Stimulated activated CD4-positive, alpha-beta T cell treated with anti-CD3 and anti-CD28 coated beads, Interleukin-1b, Interleukin-23, amount 100 ng/mL, for 24 hours (primary cell): ENCODE results near the gene NSUN4.
"Not testable (repeated sequence)": the region's sequence is repeated elsewhere in the genome, so short reads cannot be mapped to it uniquely, and the experiment has no call there.

Experiments used
- DNase-seq, 4 experiments: peaks; one replicate each; pipeline ENCODE4 v3.0.0-alpha.2; 2020; ENCODE audit warnings: low read depth in 4 of 4, low spot score in 1 of 4

NSUN4 gene

DNA sequence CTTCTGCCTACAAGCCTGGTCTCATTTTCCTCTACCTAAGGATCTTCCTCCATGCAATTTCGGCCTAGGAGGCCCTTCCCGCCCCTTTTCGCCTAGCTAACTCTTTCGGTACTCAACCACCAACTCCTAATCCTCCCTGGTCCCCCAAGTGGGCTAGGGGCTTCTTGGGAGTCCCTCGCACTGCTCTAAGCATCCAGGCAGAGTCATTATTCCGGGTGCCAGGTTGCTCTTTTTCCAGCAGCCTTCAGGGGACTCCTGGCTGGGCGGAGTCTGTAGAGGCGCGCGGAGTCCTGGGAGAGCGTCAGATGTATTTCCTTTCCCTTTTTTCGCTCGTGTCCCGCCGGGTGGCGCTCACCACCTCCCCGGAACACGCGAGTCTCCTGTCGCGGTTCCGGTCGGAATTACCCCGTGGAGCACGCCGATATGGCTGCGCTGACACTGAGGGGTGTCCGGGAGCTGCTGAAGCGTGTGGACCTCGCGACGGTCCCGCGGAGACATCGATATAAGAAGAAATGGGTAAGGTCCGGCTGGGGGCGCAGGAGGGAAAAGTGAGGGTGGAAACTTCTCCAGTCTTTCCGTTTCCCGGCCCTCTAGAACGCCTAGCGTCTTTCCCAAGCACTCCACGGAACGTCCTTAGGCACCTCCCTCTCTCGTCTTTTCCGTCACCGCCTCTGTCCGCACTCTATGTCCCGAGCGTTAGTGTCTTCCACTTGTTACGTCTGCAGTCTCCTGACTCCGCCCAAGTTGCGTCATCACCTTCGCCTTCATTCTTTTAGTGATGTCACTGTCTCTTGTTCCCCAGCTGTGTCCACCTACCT is at the start of gene NSUN4:
Gene NSUN4, plus strand, starts transcription at position 404 of the 818 bp plus-strand sequence. Its CDS starts 20 bp downstream, at position 424.
- DNase-seq = peak; percentile 53 to 81 (median 70)

DNA sequence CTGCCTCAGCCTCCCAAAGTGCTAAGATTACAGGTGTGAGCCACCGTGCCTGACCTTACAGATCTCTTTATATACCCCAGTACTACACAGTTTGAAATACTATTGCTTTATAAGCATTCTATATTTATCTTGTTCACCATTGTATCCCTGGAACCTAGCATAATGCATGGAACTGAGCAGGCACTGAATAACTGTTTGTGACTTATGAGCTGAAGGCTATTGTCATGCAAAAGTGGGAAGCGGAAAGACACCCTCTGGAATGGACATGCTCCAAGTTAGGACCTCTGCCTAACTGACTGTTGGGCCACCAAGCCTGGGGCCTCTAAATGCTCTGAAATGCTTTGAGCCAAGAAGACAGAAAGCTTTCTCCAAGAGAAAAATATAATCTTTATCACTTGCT is 45.3 kb upstream of the NSUN4 start:
- DNase-seq = no peak

- DNase-seq = no peak
Observed at GRCh38 chr1:46298387-46298786, 42.2 kb upstream of the NSUN4 start.

GRCh38 chr1:46300673-46301405 is 39.8 kb upstream of the NSUN4 start:
- no peak for DNase-seq

DNA sequence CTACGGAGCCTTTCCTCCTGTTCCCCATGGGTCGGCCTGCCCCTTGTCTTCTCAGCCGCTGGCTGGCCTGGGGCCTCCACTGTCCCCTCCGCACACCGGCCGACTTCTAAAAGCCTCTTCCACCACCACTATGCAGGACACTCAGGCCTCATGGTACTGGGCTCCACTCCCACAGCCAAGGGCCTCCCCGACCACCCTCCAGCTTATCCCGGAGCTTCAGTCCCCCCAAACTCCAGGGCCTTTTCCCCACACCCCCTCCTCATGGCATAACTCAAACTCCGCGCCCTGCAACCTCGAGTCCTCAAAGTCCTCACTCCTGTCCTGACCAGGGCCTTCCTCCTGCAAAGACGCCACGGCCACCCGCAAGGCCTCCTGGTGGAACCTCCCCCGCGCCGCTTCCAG is 39.2 kb upstream of the NSUN4 start:
- no peak for DNase-seq

DNA sequence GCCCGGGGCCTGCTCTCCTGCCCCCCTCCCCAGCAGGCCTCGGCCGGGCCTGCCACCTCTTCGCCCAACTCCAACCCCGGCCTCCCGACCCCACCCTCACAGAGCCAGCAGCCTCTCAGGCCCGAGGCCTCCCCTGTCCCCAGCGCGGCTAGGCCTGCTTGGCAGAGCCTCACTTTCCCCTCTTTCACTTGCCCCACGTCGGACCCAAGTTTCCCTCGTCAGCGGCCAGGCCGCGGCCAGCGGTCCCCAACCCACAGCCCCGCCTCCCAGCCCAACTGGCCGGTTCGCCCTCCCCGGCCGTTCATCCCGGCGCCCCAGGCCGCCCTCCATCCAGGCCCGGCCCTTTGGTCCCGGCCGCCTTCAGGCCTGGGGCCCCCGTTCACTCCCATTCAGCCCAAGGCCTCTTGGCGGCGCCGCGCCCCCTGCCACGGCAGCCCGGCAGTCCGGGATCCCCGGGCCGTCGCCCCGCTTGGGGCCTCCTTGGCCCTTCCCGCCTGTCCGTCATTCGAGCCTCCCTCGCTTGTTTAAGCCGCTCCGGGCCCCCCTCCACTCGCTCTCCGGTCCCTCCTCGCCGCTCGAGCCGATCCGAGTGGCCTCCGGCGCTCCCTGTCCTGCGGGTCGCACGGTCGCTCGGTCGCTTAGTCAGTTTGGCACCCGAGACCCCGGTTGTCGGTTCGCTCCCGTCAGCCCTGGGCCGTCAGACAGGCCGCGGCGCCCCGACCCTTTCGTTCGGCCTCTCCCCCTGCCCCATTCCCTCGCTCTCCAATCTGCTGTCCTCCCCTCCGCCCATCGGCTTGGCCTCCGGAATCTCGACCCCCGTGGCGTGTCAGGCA is 38.6 kb upstream of the NSUN4 start:
- DNase-seq = peak in 3 of 4 experiments; percentile 15 to 44 (median 22)

DNA sequence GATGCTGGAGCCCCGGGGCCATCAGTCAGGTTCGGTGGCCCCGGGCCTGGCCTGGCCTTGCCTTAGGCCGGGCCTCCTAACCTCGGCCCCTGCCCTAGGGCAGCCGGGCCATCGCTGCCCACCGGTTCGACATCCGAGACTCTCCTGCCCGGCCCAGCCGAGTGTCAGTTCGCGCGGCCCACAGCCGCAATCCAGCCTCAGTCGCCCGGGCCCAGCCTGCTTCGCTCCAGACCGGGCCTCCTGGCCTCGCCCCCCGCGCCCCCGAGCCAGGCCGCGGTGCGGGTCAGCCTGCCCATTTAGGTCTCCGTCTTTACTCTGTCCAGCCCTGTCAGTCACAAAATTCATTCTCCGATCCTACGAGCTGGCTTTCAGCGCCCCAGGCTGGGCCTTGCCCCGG is 38.0 kb upstream of the NSUN4 start:
- peak in 1 of 4 experiments; percentile 6 for DNase-seq

DNA sequence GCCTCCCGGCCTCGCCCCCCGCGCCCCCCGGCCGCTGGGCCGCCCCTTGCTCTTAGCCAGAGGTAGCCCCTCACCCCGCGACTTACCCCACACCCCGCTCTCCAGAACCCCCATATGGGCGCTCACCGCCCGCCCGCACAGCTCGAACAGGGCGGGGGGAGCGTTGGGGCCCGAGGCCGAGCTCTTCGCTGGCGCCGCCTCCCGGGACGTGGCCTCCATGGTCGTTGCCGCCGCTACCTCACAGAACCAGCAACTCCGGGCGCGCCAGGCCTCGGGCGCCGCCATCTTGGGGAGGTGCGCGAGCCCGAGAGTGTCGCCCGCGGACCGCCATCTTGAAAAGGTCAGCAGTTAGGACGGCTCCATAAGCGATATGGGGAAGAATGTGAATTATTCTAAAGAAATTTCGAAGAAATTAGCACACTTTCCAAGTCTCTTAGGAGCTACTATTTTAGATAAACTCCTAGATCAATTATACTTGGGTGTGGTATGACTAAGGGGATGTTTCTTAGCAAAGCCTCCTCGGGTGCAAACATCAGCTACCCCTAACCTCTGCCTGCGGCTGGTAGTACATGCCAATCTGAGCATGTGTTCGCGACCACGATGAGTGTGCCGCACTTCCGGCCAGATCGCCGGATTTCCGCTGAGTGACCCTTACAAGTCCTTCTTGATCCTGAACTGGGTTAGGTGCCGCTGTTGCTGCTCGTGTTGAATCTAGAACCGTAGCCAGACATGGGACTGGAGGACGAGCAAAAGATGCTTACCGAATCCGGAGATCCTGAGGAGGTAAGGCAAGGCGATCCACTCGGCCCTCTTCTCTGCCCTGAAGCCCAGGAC is 37.4 kb upstream of the NSUN4 start, which contains the start of the genes LRRC41 and UQCRH:
Gene LRRC41, minus strand, starts transcription at position 579 of the 834 bp plus-strand sequence. Its CDS starts 294 bp downstream, at position 285.
Gene UQCRH, plus strand, starts transcription at position 661 of the 834 bp plus-strand sequence. Its CDS starts 69 bp downstream, at position 730.
- DNase-seq = peak; percentile 78 to 85 (median 85)

DNA sequence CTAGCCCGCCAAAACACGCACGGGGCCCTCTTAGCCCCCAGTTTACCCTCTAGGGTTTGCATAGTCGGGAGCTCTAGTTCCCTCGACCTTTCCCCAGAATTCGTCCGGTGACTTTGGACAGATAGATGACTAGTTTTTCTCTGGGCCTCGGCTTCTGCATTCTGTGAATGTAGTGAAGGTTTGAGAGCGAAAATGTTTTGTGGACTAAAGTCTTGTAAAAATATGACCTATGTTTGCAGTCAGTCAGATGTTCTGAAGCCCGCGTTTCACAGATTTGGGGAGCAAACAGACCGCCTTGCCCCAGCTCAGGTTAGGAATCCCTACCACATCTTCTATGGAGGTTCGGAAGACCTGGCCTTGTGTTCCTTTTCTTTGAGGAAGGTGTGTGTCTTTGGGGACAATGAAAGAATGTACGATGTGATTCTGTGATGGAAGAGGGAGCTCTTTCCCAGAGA is 36.7 kb upstream of the NSUN4 start:
- no peak for DNase-seq

DNA sequence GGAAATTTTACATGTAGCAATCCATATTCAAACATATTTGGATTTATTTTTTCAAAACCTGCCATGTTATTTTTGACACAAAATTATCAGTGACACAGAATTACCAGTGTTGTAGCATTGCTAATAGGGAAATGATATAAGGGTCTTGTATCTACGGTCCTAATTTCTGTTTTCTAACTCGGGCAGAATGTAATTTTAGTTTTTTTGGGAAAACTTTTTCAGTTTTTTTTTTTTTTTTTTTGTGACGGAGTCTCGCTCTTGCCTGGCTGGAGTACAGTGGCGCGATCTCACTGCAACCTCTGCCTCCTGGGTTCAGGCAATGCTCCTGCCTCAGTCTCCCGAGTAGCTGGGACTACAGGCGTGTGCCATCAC is 34.5 kb upstream of the NSUN4 start:
- DNase-seq = no peak

DNA sequence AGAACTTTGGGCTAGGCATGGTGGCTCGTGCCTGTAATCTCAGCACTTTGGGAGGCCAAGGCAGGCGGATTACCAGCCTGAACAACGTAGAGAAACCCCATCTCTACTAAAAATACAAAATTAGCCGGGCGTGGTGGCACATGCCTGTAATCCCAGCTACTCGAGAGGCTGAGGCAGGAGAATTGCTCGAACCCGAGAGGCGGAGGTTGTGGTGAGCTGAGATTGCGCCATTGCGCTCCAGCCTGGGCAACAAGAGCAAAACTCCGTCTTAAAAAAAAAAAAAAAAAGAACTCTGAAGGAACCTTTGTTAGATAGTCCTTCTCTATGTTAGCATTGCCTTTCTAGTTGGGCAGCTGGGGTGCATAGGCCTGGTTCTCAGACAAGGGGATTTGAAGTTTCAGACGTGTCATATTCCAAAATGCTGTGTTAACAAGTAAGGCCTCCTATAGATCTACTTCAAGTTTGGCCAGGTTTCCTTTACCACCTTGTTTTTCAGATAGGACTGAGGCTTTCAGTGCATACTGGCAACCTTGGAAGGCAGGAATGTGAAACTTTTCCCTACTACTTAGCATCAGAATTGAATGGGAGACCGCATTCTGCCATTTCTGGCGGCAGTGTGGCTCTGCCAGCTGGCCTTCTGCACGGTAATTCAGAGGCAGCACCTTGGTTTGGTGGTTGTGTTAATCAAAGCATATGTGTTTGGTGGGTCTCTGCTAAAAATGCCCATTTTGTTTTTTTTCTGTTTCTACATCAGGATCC is 31.0 kb upstream of the NSUN4 start:
- DNase-seq = no peak

- no peak for DNase-seq
Observed at GRCh38 chr1:46310321-46310720, 30.3 kb upstream of the NSUN4 start.

- no peak for DNase-seq
Observed at GRCh38 chr1:46315669-46316403, 24.8 kb upstream of the NSUN4 start.

DNA sequence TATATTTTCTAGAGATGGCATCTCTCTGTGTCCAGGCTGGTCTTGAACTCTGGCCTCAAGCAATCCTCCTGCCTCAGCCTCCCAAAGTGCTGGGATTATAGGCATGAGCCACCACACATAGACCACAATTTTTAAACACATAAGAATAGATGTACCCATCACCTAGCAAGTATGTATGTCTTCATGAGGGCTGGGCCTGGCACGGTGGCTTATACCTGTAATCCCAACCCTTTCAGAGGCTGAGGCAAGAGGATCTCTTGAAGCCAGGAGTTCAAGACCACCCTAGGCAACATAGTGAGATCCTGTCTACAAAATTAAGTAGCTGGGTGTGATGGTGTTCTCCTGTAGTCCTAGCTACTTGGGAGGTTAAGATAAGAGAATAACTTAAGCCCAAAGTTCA is 23.3 kb upstream of the NSUN4 start:
- DNase-seq = no peak

DNA sequence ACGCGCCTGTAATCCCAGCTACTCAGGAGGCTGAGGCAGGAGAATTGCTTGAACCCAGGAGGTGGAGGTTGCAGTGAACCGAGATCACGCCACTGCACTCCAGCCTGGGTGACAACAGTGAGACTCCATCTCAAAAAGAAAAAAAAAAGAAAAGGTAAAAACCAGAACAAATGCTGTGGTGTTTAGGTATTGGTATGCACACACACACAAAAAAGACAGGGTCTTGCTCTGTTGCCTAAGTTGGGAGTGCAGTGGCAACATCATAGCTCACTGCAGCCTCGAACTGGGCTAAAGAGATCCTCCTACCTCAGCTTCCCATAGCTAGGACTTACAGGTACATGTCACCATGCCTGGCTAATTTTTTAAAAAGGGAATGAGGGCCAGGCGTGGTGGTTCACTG is 21.3 kb upstream of the NSUN4 start:
- not testable (repeated sequence) for DNase-seq

DNA sequence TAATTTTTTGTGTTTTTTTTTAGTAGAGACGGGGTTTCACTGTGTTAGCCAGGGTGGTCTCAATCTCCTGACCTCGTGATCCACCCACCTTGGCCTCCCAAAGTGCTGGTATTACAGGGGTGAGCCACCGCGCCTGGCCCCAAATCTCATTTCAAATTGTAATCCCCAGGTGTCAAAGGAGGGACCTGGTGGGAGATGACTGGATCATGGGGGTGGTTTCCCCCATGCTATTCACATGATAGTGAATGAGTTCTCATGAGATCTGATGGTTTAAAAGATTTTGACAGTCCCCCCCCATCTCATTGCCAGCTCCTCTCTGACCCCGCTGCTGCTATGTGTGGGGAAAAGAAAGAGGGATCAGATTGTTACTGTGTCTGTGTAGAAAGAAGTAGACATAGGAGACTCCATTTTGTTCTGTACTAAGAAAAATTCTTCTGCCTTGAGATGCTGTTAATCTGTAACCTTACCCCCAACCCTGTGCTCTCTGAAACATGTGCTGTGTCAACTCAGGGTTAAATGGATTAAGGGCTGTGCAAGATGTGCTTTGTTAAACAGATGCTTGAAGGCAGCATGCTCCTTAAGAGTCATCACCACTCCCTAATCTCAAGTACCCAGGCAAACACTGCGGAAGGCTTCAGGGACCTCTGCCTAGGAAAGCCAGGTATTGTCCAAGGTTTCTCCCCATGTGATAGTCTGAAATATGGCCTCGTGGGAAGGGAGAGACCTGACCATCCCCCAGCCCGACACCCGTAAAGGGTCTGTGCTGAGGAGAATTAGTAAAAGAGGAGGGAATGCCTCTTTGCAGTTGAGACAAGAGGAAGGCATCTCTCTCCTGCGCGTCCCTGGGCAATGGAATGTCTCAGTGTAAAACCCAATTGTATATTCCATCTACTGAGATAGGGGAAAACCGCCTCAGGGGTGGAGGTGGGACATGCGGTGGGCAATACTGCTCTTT is 20.4 kb upstream of the NSUN4 start:
- not testable (repeated sequence) for DNase-seq

DNA sequence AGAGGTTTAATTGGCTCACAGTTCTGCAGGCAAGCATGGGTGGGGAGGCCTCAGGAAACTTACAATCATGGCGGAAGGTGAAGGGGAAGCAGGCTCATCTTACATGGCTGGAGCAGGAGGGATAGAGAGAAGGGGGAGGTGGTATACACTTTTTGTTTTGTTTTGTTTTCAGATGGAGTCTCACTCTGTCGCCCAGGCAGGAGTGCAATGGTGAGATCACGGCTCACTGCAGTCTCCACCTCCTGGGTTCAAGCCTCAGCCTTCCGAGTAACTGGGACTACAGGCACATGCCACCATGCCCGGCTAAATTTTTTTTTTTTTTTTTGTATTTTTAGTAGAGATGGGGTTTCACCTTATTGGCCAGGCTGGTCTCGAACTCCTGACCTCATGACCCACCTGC is 18.4 kb upstream of the NSUN4 start:
- not testable (repeated sequence) for DNase-seq
